Skeletal muscle cell (primary cell): ENCODE results near the gene BRD7.
A peak's percentile ranks its signal among the peaks of the same experiment; 100 is the strongest.

Experiments
- DNase-seq: peaks from one replicate; pipeline ENCODE4 v3.0.0-alpha.2; 2010; ENCODE audit warnings: low read depth
- H3K4me3 ChIP-seq: 2 replicates; pipeline ENCODE4 v1.5.1; 2011; ENCODE audit warnings: low read depth, mild to moderate bottlenecking, control low read depth, low read length, moderate library complexity

The BRD7 gene

GRCh38 chr16:50329446-50330189 lies 39.2 kb downstream of the BRD7 start:
- no peak for DNase-seq
- H3K4me3 ChIP-seq: no peak overlapping the region

- H3K4me3 ChIP-seq: no peak overlapping the region
- DNase-seq: no peak
Observed at GRCh38 chr16:50326835-50327465, 41.8 kb downstream of the BRD7 start.

- no peak for DNase-seq
- no peak overlapping the region for H3K4me3 ChIP-seq
Observed at GRCh38 chr16:50326264-50326663, 42.5 kb downstream of the BRD7 start.

- no peak overlapping the region for H3K4me3 ChIP-seq
- DNase-seq: no peak
Observed at GRCh38 chr16:50324345-50324744, 44.4 kb downstream of the BRD7 start.

GRCh38 chr16:50323335-50324011 lies 45.3 kb downstream of the BRD7 start:
- peak; percentile 19 for DNase-seq
- H3K4me3 ChIP-seq: no peak overlapping the region

- H3K4me3 ChIP-seq: no peak overlapping the region
- DNase-seq: no peak
Observed at GRCh38 chr16:50322333-50322732, 46.5 kb downstream of the BRD7 start.

GRCh38 chr16:50320310-50320709 lies 48.5 kb downstream of the BRD7 start:
- DNase-seq: no peak

GRCh38 chr16:50318796-50319578 lies 49.8 kb downstream of the BRD7 start:
- DNase-seq: no peak

More at GRCh38 chr16:50320310-50320709, 48.5 kb downstream of the BRD7 start:
- H3K4me3 ChIP-seq: no peak overlapping the region

GRCh38 chr16:50316848-50317630 lies 51.7 kb downstream of the BRD7 start:
- DNase-seq: no peak
- no peak overlapping the region for H3K4me3 ChIP-seq

More at GRCh38 chr16:50318796-50319578, 49.8 kb downstream of the BRD7 start:
- H3K4me3 ChIP-seq: no peak overlapping the region

- DNase-seq: no peak
Observed at GRCh38 chr16:50316102-50316847, 52.5 kb downstream of the BRD7 start.

GRCh38 chr16:50315346-50315997 lies 53.3 kb downstream of the BRD7 start:
- no peak overlapping the region for H3K4me3 ChIP-seq
- DNase-seq: no peak

More at GRCh38 chr16:50316102-50316847, 52.5 kb downstream of the BRD7 start:
- no peak overlapping the region for H3K4me3 ChIP-seq

GRCh38 chr16:50314665-50315064 lies 54.1 kb downstream of the BRD7 start:
- H3K4me3 ChIP-seq: no peak overlapping the region
- DNase-seq: no peak

- no peak for DNase-seq
Observed at GRCh38 chr16:50313596-50314478, 55.0 kb downstream of the BRD7 start.

GRCh38 chr16:50311891-50312501 lies 56.8 kb downstream of the BRD7 start:
- H3K4me3 ChIP-seq: no peak overlapping the region
- DNase-seq: no peak

More at GRCh38 chr16:50313596-50314478, 55.0 kb downstream of the BRD7 start:
- no peak overlapping the region for H3K4me3 ChIP-seq

- H3K4me3 ChIP-seq: no peak overlapping the region
- no peak for DNase-seq
Observed at GRCh38 chr16:50311134-50311528, 57.7 kb downstream of the BRD7 start.

GRCh38 chr16:50310308-50311133 lies 58.3 kb downstream of the BRD7 start:
- no peak overlapping the region for H3K4me3 ChIP-seq
- DNase-seq: no peak
